Esophagus squamous epithelium (tissue), 5 donors: ENCODE measurements around the gene TF. TPM values are rescaled to one million over a fixed set of nuclear protein-coding genes. Genes with fewer than 3 reads are reported as not detected.

ENCODE experiments used
- DNase-seq: peaks from one replicate; lab custom pipeline; 2025; lab: John Stamatoyannopoulos, UW
- H3K27ac ChIP-seq, 4 donors: fragments of 200-600 bp; sonication (generic); one replicate each; pipeline ENCODE4 v1.5.1; 2016 to 2019; ENCODE audit warnings: mild to moderate bottlenecking in 1 of 4
- H3K27me3 ChIP-seq, 4 donors: fragments of 200-600 bp; sonication (generic); 1 replicate in 3 of 4; 2 replicates in 1 of 4; pipeline versions ENCODE4 v1.5.1 to v1.6.0; 2017 to 2021; ENCODE audit warnings: antibody characterized with exemption in 1 of 4
- H3K36me3 ChIP-seq, 3 donors: fragments of 200-600 bp; sonication (generic); one replicate each; pipeline ENCODE4 v1.5.1; 2016 to 2019
- H3K4me1 ChIP-seq, 3 donors: fragments of 200-600 bp; sonication (generic); one replicate each; pipeline ENCODE4 v1.5.1; 2017 to 2019
- H3K4me3 ChIP-seq, 4 donors: fragments of 200-600 bp; sonication (generic); 1 replicate in 3 of 4; 2 replicates in 1 of 4; pipeline ENCODE4 v1.5.1; 2016 to 2019; ENCODE audit warnings: mild to moderate bottlenecking in 2 of 4, moderate library complexity in 1 of 4
- H3K9me3 ChIP-seq, 3 donors: fragments of 200-600 bp; sonication (generic); one replicate each; pipeline ENCODE4 v1.5.1; 2016 to 2019
- CTCF ChIP-seq, 6 experiments: fragments of 450-650 bp in 4 of 6; fragments of 200-600 bp in 2 of 6; sonication (generic) in 2 of 6; IDR thresholded peaks; one replicate each; pipeline ENCODE4 v1.5.1; 2016 to 2019; ENCODE audit warnings: antibody characterized with exemption in 6 of 6, mild to moderate bottlenecking in 4 of 6, moderate library complexity in 4 of 6
- POLR2A ChIP-seq, 4 donors: fragments of 450-650 bp; IDR thresholded peaks; one replicate each; pipeline ENCODE4 v1.6.1; 2017; ENCODE audit warnings: antibody characterized with exemption in 4 of 4, mild to moderate bottlenecking in 4 of 4, moderate library complexity in 3 of 4
- WGBS, 2 donors: methylation state at CpG; one replicate each; pipeline ENCODE4 v1.1.5; 2018; 5-methylcytosine and 5-hydroxymethylcytosine counted together
- intact Hi-C: fragments of 100-400 bp; cut with DNase I; formaldehyde crosslinking; loops from one replicate; pipeline ENCODE4 v1.15.0; 2022
- small RNA-seq, 4 donors: library from RNA; depleted of rRNA; stranded (forward); fragments of <200 nt; gene quantifications; one replicate each; pipeline ENCODE3, GENCODE V24; 2016
- total RNA-seq, 4 donors: library from RNA; depleted of rRNA; stranded (reverse); fragments of >200 nt; gene quantifications; one replicate each; pipeline ENCODE4 v1.1.0, GENCODE V29; 2016
- donor health status: DM: yes; HTN: yes; CAD: no.

The TF gene
- total RNA-seq, 4 donors from 2014 or later, result 0.53 to 17.9 (median 9.4) TPM

- Histone ChIP-seq H3K4me1 (no peaks in the 10 kb centered on the region), H3K36me3 (peaks cover 0 to 8% (median 0%) of the 10 kb centered on the region in 3 donors), H3K27ac (no peak overlapping the region), H3K27me3 (no peaks in the 10 kb centered on the region), H3K4me3 (no peak overlapping the region), H3K9me3 (no peaks in the 10 kb centered on the region)
- TF ChIP-seq POLR2A (IDR thresholded peaks at IDR 0.05) (no peak), CTCF (IDR thresholded peaks at IDR 0.05) (no peak)
- 70 to 92% methylated on average over 4 to 7 of the region's 7 CpGs for WGBS, 2 donors
- intact Hi-C loops, result no loop called here
- no peak for DNase-seq
These were observed 97.4 kb downstream of the TF start for GRCh38 chr3:133843634-133844033.

- H3K36me3 ChIP-seq, result no peaks in the 10 kb centered on the region
- H3K27ac ChIP-seq, result no peak overlapping the region
- no peak for TF ChIP-seq POLR2A (IDR thresholded peaks at IDR 0.05)
- no peak for TF ChIP-seq CTCF (IDR thresholded peaks at IDR 0.05)
- no peak for DNase-seq
- WGBS, 2 donors, result 94 to 95% methylated on average over 4 of the region's 4 CpGs
- no peaks in the 10 kb centered on the region for H3K9me3 ChIP-seq
- no peak overlapping the region for H3K4me3 ChIP-seq
- H3K27me3 ChIP-seq, result no peaks in the 10 kb centered on the region
- no peaks in the 10 kb centered on the region for H3K4me1 ChIP-seq
- intact Hi-C loops, result no loop called here
These were observed 98.9 kb downstream of the TF start for GRCh38 chr3:133845127-133845526.

Small RNA genes lying within 50 kb of the gene (small RNA-seq; reads per million reads assigned to genes)
- gene RNA5SP140, result 0 reads per million in 4 donors

Other genes with a start within 250 kb of the TF start
- 100 to 1,000 TPM in 3 of 4 donors, 10 to 100 TPM in 1; 94.5 to 120 (median 119) TPM for gene CDV3, start 172.7 kb upstream of the TF start, total RNA-seq
- gene TOPBP1, start 84.5 kb upstream of the TF start, total RNA-seq, result 10 to 100 TPM in 3 of 4 donors, 1 to 10 TPM in 1; 8.6 to 31.1 (median 25.3) TPM
- gene SRPRB, start 59.4 kb downstream of the TF start, total RNA-seq, result 100 to 1,000 TPM in 1 of 4 donors, 10 to 100 TPM in 3; 25.1 to 107 (median 44.1) TPM
- gene RAB6B, start 149.5 kb downstream of the TF start, total RNA-seq, result 1 to 10 TPM in 2 of 4 donors, under 1 TPM in 2; 0.09 to 1.7 (median 0.68) TPM